Lower leg skin (tissue), 4 donors: ENCODE data around the gene EIF4H. TPM values are rescaled to one million over a fixed set of nuclear protein-coding genes. Genes with fewer than 3 reads are reported as not detected.

ENCODE experiments used
- DNase-seq, 2 donors: peaks; one replicate each; pipeline ENCODE4 v3.0.0-alpha.2; 2019; ENCODE audit warnings: low spot score in 2 of 2
- H3K4me3 ChIP-seq: fragments of 200-600 bp; sonication (generic); 2 replicates; pipeline ENCODE4 v1.5.1; 2017; ENCODE audit warnings: mild to moderate bottlenecking, low read depth; ENCODE audit not compliant: poor library complexity, severe bottlenecking
- CTCF ChIP-seq, 3 donors: fragments of 450-650 bp; IDR thresholded peaks; one replicate each; pipeline ENCODE4 v1.5.1; 2016; ENCODE audit warnings: antibody characterized with exemption in 3 of 3, mild to moderate bottlenecking in 3 of 3, moderate library complexity in 2 of 3
- POLR2A ChIP-seq, 2 donors: fragments of 450-650 bp; IDR thresholded peaks; one replicate each; pipeline ENCODE4 v1.6.1; 2016 to 2017; ENCODE audit warnings: antibody characterized with exemption in 2 of 2, mild to moderate bottlenecking in 1 of 2, moderate library complexity in 1 of 2
- WGBS, 2 donors: methylation state at CpG; one replicate each; pipeline ENCODE4 v1.1.5; 2018; 5-methylcytosine and 5-hydroxymethylcytosine counted together
- intact Hi-C: fragments of 100-400 bp; cut with DNase I; formaldehyde crosslinking; loops from one replicate; pipeline ENCODE4 v1.15.0; 2023; ENCODE audit warnings: low total_unique reads
- total RNA-seq, 4 donors: library from RNA; depleted of rRNA; stranded (reverse); fragments of >200 nt; gene quantifications; one replicate each; pipeline ENCODE4 v1.1.0, GENCODE V29; 2016

EIF4H gene
- total RNA-seq, 4 donors from 2014 or later, result 259 to 321 (median 296) TPM

DNA sequence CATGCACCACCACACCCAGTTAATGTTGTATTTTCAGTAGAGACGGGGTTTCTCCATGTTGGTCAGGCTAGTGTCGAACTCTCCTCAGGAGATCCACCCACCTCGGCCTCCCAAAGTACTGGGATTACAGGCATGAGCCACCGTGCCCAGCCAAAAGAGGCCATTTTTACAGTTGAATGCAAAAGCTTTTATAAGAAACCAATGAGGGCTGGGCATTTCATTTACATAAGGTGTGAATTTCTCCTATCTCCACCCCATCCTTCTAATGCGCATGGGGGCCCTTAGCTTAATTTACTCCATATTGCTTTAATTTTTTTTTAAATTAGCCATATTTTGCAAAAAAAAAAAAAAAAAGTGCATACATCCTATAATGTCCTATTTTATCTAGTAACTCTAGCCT is 25.1 kb upstream of the EIF4H start:
- no peak overlapping the region for H3K4me3 ChIP-seq
- WGBS, 2 donors, result 94 to 95% methylated on average over 5 of the region's 5 CpGs
- intact Hi-C loops, result no loop called here
- TF ChIP-seq POLR2A (IDR thresholded peaks at IDR 0.05) (no peak), CTCF (IDR thresholded peaks at IDR 0.05) (no peak)
- no peak for DNase-seq

DNA sequence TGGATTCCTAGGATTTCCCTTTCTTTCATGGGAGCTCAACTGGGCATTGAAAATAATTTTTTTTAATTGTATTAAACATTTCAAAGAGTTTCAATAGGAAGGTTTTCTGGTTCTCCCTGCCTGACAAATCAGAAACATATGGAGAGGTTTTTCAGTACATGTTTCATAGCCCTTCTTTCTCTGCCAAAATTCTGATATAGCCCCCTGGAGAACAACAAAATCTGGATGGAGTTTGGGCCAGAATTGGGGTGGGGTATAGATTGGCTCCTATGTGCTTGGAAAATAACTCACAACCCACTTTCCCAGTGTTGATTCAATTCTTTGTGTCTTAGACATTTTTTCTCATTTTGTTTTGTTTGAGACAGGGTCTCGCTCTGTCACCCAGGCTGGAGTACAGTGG is 24.6 kb upstream of the EIF4H start:
- no peak for DNase-seq
- intact Hi-C loops, result no loop called here
- no peak for TF ChIP-seq POLR2A (IDR thresholded peaks at IDR 0.05)
- TF ChIP-seq CTCF (IDR thresholded peaks at IDR 0.05), result no peak
- 71 to 80% methylated on average over 1 of the region's 1 CpG for WGBS, 2 donors
- no peak overlapping the region for H3K4me3 ChIP-seq

- H3K4me3 ChIP-seq, result no peak overlapping the region
- intact Hi-C loops, result no loop called here
- no peak for DNase-seq
- TF ChIP-seq POLR2A (IDR thresholded peaks at IDR 0.05) (no peak), CTCF (IDR thresholded peaks at IDR 0.05) (no peak)
- 70 to 75% methylated on average over 9 of the region's 9 CpGs for WGBS, 2 donors
Observed at GRCh38 chr7:74153736-74154135, 20.4 kb upstream of the EIF4H start.

DNA sequence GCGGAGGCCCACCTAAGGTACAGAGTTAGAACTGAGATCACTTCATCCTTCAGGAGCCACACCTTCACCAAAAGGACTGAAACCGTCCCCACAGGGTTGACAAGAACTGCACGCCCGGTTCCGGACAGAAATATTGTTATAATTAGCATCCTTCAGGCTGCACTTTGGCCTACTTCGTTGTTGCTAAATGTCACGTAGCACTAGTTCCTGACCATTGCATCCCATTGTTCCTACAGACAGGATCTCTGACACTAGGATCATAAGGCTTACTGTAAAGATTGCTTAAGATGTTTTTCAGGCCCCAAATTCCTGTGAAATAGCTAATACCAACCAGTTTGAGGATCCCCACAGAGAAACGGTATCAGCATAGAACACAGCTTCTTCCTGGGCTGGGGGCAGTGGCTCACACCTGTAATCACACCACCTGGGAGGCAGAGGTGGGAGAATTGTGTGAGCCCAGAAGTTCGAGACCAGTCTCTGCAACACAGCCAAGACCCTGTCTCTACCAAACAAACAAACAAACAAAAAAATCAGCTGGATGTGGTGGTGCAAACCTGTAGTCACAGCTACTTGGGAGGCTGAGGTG is 18.3 kb upstream of the EIF4H start:
- TF ChIP-seq CTCF (IDR thresholded peaks at IDR 0.05) (no peak), POLR2A (IDR thresholded peaks at IDR 0.05) (no peak)
- WGBS, 2 donors, result 80 to 90% methylated on average over 9 of the region's 9 CpGs

GRCh38 chr7:74157605-74158004 is 16.6 kb upstream of the EIF4H start:
- TF ChIP-seq POLR2A (IDR thresholded peaks at IDR 0.05), result no peak
- no peak for TF ChIP-seq CTCF (IDR thresholded peaks at IDR 0.05)
- 93 to 95% methylated on average over 9 of the region's 9 CpGs for WGBS, 2 donors
- no peak for DNase-seq
- H3K4me3 ChIP-seq, result no peak overlapping the region
- intact Hi-C loops, result no loop called here

More for the DNA sequence above, 18.3 kb upstream of the EIF4H start:
- intact Hi-C loops, result no loop called here
- no peak for DNase-seq
- no peak overlapping the region for H3K4me3 ChIP-seq

GRCh38 chr7:74164985-74165456 is 9.1 kb upstream of the EIF4H start:
- 57 to 60% methylated on average over 7 of the region's 7 CpGs for WGBS, 2 donors
- H3K4me3 ChIP-seq, result no peak overlapping the region
- no peak for DNase-seq
- intact Hi-C loops, result no loop called here
- TF ChIP-seq CTCF (IDR thresholded peaks at IDR 0.05) (no peak), POLR2A (IDR thresholded peaks at IDR 0.05) (no peak)
